Limb (tissue), 2 donors: ENCODE data around the gene RNF213.
A peak's percentile ranks its signal among the peaks of the same experiment; 100 is the strongest.

Source experiments
- DNase-seq, 2 donors: peaks; one replicate each; pipeline ENCODE4 v3.0.0-alpha.2; 2016; ENCODE audit errors: extremely low spot score in 2 of 2

Gene RNF213

GRCh38 chr17:80415626-80416137 lies 155.0 kb downstream of the RNF213 start:
- peak in 1 of 2 donors; percentile 51 for DNase-seq

DNA sequence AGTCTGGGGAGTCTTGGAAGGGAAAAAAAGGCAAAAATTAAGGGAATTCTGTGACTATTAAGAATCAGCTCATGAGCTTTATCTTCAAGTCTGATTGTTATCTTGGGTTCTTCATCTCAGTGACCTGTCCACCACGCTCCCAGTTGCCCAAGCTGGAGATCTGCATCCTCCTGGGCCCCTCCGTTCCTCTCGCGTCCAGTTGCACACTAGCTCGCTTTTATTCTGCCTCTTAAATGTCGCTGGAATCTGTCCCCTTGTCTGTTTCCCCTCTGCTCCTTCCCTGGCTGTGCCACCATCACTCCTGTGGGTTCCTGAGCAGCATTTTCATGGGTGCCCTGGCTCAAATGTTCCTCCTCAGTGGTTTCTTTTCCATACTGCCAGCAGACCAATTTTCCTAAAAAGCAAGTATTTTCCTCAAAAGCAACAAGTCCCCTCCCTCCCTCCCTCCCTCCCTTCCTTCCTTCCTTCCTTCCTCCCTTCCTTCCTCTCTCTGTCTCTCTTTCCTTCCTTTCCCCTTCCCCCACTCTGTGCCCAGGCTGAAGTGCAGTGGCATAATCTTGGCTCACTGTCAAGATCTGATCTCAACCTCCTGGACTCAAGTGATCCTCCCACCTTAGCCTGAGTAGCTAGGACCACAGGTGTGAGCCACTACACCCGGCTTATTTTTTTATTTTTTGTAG lies 155.7 kb downstream of the RNF213 start:
- DNase-seq, result no peak

- DNase-seq, result no peak
Observed at GRCh38 chr17:80416940-80417293, 156.3 kb downstream of the RNF213 start.

- no peak for DNase-seq
Observed at GRCh38 chr17:80418589-80418988, 157.9 kb downstream of the RNF213 start.

GRCh38 chr17:80419255-80419654 lies 158.6 kb downstream of the RNF213 start:
- no peak for DNase-seq

- peak in 1 of 2 donors; percentile 36 for DNase-seq
Observed at GRCh38 chr17:80421381-80422090, 160.9 kb downstream of the RNF213 start.

- DNase-seq, result no peak
Observed at GRCh38 chr17:80422276-80422675, 161.6 kb downstream of the RNF213 start.

DNA sequence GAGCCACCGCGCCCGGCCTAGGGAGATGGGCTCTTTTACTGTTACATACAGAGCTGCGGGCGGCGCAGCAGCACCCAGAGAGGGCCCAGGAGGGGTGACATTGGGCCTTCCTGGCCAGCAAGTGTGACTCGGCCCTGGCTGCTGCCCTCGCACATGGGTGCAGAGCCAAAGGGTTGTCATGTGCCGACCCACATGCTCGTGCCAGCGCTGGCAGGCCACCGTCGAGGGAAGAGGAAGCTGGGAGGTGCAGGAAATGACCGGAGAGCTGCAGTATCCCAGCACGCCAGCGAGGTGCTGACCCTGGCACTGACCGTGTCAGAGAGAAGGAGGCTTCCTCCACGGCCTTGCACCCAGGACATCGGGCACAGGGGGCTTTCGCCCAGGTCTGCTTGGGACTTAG lies 162.3 kb downstream of the RNF213 start:
- no peak for DNase-seq

DNA sequence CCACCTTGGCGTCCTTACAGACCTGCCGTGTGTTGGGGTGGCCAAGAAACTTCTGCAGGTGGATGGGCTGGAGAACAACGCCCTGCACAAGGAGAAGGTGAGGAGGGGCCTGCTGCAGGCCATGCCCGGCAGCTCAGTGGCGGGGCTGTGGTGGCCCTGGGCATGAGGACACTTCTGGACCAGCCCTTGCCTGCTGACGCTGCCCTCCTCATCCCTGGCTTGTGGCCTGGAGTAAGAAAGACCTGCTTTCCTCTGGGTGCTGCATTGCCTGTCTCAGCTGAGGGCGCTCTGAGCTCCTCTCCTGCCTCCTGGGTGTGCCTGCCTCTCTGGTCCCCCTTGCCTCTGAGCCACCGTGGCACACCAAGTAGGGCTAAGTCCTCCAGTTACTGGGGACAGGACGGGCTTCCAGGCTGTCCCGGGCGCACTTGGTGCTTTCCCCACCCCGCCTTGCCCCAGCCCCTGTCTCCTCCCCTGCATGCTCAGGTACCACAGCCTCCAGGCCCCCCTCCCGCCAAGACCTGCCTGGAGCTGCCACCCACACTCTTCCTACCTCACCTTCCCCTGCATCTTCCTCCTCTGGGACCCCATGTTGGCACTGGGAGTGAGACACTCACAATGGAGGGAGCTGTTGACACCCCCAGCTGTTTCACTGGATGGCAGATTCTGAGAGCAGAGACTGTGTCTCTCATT lies 163.0 kb downstream of the RNF213 start:
- DNase-seq, result no peak

DNA sequence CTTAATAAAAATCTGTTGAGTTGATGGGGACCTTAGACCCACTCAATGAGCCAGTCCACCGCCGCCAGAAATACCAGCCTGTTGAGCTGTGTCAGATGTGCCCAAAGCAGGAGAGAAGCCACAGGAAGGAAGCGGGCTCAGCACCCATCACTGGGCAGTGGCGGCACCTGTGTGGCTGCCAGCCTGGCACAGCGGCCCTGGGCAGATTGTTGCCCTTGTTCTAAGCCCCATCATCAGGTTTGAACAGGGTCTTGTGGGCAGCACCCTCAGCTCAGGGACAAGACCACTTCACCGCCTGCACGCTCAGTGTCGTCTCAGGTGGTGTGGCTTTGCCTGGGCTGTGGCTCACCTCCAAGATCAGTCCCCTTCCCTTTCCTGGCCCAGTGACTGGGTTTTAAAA lies 163.6 kb downstream of the RNF213 start:
- no peak for DNase-seq

- peak in 1 of 2 donors; percentile 27 for DNase-seq
Observed at GRCh38 chr17:80424878-80425765, 164.5 kb downstream of the RNF213 start.

- DNase-seq, result peak in 1 of 2 donors; percentile 26
Observed at GRCh38 chr17:80425835-80426426, 165.3 kb downstream of the RNF213 start.

- DNase-seq, result peak; percentile 55 to 88
Observed at GRCh38 chr17:80426671-80427326, 166.1 kb downstream of the RNF213 start.

DNA sequence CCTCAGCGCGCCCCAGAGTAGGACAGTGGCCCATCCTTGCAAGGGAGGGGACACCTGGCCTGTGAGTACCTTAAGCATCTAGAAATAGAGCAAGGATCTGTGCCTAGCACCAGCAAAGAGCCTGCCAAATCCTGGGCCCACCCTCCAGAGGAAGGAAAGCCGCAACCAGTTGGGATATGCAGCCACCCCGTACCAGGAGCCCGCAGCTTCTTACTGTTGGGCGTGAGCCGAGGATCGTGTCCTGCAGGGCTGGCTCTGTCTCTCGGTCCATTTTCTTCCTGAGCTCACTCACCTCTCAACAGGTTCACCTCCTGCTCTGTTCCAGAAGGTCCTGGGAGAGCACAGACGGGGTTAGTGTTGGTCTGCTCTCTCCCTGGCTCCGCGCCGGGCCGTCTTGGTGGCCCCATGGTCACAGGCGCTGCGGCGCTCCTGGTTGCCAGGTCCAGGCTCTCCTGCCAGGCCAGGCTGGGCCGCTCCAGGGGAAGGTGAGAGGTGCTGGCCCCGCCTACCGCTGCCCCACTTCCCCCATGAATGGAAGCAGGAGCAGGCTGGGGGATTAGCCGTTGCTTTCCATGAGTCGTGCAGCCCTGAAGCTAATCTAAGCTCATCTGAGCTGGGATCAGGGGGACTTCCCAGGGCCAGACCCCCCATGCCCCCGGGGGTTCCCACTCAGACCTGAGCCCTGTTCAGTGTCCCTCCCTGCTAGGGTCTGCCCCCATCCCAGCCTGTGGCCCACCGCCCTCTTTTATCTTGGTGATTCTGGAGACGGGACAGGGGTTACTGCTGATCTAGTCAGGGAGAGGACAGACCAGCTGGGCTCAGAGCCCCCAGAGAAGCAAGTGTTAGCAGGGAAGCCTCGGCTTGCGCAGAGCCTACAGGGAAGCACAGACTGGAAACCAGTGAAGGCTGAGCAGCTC lies 167.0 kb downstream of the RNF213 start:
- peak in 1 of 2 donors; percentile 24 for DNase-seq

GRCh38 chr17:80428363-80428762 lies 167.7 kb downstream of the RNF213 start:
- DNase-seq, result no peak

GRCh38 chr17:80428796-80429195 lies 168.1 kb downstream of the RNF213 start:
- DNase-seq, result no peak

GRCh38 chr17:80429356-80430275 lies 169.0 kb downstream of the RNF213 start:
- no peak for DNase-seq
